ENCODE results near the gene ACSM6.

ACSM6 gene

GRCh38 chr10:95245425-95246055 is 51.5 kb downstream of the ACSM6 start:
- no peak for DNase-seq (ENCODE audit: low read depth)

GRCh38 chr10:95246582-95247051 is 52.6 kb downstream of the ACSM6 start:
- DNase-seq (ENCODE audit: low read depth): no peak

GRCh38 chr10:95247200-95247880 is 53.3 kb downstream of the ACSM6 start:
- DNase-seq (ENCODE audit: low read depth): no peak

- no peak for DNase-seq (ENCODE audit: low read depth)
Observed at GRCh38 chr10:95247881-95248583, 54.0 kb downstream of the ACSM6 start.

GRCh38 chr10:95248989-95249388 is 55.0 kb downstream of the ACSM6 start:
- DNase-seq (ENCODE audit: low read depth): no peak

GRCh38 chr10:95249467-95249866 is 55.4 kb downstream of the ACSM6 start:
- no peak for DNase-seq (ENCODE audit: low read depth)

GRCh38 chr10:95250856-95251255 is 56.8 kb downstream of the ACSM6 start:
- no peak for DNase-seq (ENCODE audit: low read depth)

GRCh38 chr10:95253007-95253406 is 59.0 kb downstream of the ACSM6 start:
- no peak for DNase-seq (ENCODE audit: low read depth)

- DNase-seq (ENCODE audit: low read depth): no peak
Observed at GRCh38 chr10:95253686-95254085, 59.6 kb downstream of the ACSM6 start.

GRCh38 chr10:95254629-95255028 is 60.6 kb downstream of the ACSM6 start:
- DNase-seq (ENCODE audit: low read depth): no peak

GRCh38 chr10:95256268-95256667 is 62.2 kb downstream of the ACSM6 start:
- no peak for DNase-seq (ENCODE audit: low read depth)

GRCh38 chr10:95257849-95258248 is 63.8 kb downstream of the ACSM6 start:
- no peak for DNase-seq (ENCODE audit: low read depth)

- no peak for DNase-seq (ENCODE audit: low read depth)
Observed at GRCh38 chr10:95260397-95260881, 66.4 kb downstream of the ACSM6 start.

- no peak for DNase-seq (ENCODE audit: low read depth)
Observed at GRCh38 chr10:95260909-95261552, 67.0 kb downstream of the ACSM6 start.

GRCh38 chr10:95261926-95262325 is 67.9 kb downstream of the ACSM6 start:
- no peak for DNase-seq (ENCODE audit: low read depth)

GRCh38 chr10:95262763-95263518 is 68.9 kb downstream of the ACSM6 start:
- DNase-seq (ENCODE audit: low read depth): no peak

- DNase-seq (ENCODE audit: low read depth): no peak
Observed at GRCh38 chr10:95263864-95264226, 69.8 kb downstream of the ACSM6 start.

GRCh38 chr10:95264227-95265051 is 70.4 kb downstream of the ACSM6 start:
- DNase-seq (ENCODE audit: low read depth): no peak

- no peak for DNase-seq (ENCODE audit: low read depth)
Observed at GRCh38 chr10:95265572-95265971, 71.5 kb downstream of the ACSM6 start.

- DNase-seq (ENCODE audit: low read depth): no peak
Observed at GRCh38 chr10:95266674-95267095, 72.6 kb downstream of the ACSM6 start.

- DNase-seq (ENCODE audit: low read depth): no peak
Observed at GRCh38 chr10:95267251-95267650, 73.2 kb downstream of the ACSM6 start.
